NCI-H748 (cell line): Measurements from ENCODE around the gene LECT2.

ENCODE experiments used
- DNase-seq: peaks from one replicate; lab custom pipeline; 2025; ENCODE audit not compliant: unreplicated experiment; lab: John Stamatoyannopoulos, UW

LECT2 gene

DNA sequence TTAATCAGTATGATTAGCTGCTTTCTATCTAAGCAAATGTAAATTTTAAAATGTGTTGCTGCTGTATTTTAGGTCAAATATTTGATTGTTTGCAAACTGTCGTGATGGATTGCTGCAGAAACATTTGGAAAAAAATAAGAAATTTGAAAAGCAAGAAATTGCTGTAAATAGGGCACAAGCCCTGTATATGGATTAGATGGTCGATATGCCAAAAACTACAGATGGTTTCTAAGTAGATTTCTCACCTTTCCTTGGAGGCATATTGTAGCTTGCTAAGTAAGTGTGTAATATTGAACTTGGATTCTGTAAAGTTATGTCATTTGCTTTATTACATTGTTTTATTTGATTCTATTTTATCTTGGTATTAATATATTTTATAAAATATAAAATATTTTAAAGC, 13.1 kb downstream of the LECT2 start:
- DNase-seq: no peak

DNA sequence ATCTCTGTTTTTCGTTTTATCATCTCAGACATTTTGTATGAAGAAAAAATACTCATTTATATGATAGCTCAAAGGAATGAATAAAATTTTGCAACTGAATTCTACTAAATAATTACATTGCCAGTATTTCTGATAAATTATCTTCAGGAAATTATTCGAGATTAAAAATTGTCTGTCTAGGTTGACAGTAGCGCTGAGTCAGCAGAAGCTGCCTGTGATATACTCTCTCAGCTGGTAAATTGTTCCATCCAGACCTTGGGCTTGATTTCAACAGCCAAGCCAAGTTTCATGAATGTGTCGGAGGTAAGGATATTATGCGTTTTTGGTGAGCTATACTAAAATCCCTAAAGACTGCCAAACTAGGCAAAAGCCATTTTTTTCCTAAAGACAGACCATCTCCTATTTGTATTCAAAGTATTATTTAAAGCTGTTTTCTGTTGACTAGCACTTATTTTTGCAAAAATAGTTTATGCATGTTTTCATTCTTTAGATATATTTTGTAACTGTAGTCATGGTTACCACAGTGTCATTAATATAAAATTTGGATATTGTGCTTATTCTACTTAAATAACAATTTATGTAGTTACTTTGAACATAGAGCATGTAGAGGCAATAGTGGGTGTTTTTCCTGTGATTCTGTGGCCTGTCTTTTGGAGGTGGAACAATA, 17.4 kb downstream of the LECT2 start:
- DNase-seq: no peak

- no peak for DNase-seq
Measured at GRCh38 chr5:135934939-135935338, 19.8 kb downstream of the LECT2 start.

DNA sequence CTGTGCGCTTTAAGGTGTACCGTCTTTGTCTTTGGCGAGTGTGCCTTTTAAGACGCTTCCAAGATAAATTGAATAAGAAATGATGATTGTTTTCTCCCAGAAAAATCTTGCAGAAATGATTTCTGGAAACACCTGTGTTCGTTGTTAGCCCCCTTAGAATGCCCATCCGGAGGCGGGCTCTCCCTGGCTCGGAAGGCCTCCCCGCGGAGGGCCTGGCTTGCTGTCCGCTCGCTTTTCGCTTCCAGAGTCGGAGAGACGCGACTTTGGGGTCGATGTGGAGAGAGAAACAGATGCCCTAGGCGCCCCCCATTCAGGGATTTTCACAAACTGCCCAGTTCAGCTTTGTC, 23.9 kb downstream of the LECT2 start:
- DNase-seq: no peak

GRCh38 chr5:135930029-135930948, 24.5 kb downstream of the LECT2 start:
- DNase-seq: peak; percentile 69

DNA sequence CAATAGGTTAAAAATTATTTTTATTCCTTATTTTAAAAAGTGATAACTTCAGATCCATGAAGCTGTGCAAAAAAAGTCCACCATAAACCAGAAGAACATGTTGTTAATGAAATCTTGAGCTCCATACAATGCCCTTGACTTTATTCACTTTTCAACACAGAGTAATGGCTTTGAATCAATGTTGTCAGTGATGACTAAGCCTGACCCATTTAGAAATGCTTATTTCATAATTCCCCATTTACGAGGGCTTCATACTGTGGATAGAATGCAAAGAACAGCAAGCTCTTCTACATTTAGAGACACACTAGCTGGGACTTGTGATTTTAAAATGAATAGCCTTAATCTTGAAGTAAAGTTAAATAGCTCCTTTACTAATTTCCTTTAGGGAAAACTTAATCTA, 33.4 kb downstream of the LECT2 start:
- DNase-seq: no peak

- DNase-seq: no peak
Measured at GRCh38 chr5:135920199-135920598, 34.6 kb downstream of the LECT2 start.

DNA sequence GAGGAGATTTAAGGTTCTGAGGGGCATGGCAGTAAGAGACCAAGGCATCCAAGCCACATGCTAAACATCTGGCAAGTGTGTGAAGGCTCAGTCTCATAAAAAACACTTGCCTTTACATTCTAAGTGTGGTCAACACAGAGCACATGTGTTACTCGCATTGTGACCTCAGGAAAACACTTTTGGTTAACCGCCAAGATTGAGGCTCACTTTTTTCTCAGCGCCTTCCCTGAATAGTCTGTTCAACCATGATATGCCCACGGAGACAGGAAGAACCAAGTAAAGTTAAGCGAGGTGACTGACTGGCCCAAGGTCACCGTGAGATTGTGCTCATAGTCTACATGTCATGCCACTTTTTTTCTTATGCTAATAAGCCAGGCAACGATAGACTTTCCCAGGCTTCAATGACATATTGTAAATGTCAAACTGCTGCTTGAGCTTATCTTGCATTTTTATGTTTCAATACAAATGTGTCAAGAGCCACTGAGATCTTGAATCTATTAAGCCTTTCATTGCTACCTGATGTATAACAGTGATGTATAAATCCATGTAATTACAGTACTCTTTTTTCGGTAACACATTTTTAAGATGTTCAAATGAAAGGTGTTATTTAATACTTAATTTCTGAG, 38.0 kb downstream of the LECT2 start:
- DNase-seq: no peak

- DNase-seq: no peak
Measured at GRCh38 chr5:135915466-135916001, 39.2 kb downstream of the LECT2 start.

- no peak for DNase-seq
Measured at GRCh38 chr5:135913713-135914626, 40.8 kb downstream of the LECT2 start.

DNA sequence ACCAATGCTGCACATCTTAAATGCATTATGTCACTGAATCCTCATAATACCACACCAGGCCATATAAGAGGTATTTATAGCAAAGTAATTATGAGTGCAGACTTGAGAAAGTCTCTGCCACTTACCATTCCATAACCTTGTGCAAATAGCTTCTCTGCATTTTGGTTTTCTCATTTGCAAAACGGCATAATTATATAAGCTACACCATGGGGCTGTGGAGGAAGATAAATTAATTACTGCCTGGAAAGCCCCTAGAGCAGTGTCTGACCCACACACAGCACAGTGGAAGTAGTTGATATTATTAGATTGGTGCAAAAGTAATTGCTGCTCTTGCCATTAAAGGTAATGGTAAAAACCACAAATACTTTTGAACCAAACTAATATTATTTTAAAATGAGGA, 49.6 kb downstream of the LECT2 start:
- no peak for DNase-seq

DNA sequence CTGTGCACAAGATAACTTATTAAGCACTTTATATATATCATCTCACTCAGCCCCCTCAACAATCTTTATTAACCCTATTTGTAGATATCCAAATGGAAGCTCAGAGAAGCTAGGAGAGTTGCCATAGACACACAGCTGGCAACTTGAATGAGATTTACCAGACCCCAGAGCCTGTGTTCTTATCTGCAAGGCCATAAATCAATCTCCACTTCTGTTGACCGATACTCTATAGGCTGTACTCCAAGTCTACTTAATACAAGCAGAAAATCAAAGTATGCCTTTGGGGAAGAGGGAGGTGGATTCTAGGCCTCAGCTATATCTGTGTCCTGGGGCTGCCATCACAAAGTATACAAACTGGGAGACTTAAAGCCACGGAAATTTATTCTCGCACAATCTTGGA, 53.1 kb downstream of the LECT2 start:
- no peak for DNase-seq

GRCh38 chr5:135900276-135900675, 54.5 kb downstream of the LECT2 start:
- no peak for DNase-seq

DNA sequence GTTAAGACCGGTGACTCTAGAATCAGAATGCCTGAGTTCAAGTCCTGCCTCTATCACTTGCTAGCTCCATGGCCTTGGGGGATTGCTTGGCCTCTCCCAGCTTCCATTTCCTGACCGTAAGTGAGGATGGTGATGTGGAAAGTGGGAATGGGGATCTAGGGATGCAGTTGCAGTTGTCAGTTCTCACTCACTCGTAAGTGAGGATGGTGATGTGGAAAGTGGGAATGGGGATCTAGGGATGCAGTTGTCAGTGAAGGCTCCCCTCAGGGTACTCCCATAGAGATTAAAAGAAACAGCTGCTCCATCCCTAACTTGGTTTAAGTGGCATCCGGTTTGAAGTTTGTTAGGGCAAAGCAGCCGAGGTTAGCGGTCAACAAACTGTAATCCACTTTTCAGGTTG, 56.1 kb downstream of the LECT2 start:
- no peak for DNase-seq
